NCI-H146 (cell line): ENCODE measurements around the gene FAM222A.
"Not testable (repeated sequence)": the region's sequence is repeated elsewhere in the genome, so short reads cannot be mapped to it uniquely, and the experiment has no call there.

Experiments
- DNase-seq: peaks from one replicate; lab custom pipeline; 2025; lab: John Stamatoyannopoulos, UW

Gene FAM222A

DNA sequence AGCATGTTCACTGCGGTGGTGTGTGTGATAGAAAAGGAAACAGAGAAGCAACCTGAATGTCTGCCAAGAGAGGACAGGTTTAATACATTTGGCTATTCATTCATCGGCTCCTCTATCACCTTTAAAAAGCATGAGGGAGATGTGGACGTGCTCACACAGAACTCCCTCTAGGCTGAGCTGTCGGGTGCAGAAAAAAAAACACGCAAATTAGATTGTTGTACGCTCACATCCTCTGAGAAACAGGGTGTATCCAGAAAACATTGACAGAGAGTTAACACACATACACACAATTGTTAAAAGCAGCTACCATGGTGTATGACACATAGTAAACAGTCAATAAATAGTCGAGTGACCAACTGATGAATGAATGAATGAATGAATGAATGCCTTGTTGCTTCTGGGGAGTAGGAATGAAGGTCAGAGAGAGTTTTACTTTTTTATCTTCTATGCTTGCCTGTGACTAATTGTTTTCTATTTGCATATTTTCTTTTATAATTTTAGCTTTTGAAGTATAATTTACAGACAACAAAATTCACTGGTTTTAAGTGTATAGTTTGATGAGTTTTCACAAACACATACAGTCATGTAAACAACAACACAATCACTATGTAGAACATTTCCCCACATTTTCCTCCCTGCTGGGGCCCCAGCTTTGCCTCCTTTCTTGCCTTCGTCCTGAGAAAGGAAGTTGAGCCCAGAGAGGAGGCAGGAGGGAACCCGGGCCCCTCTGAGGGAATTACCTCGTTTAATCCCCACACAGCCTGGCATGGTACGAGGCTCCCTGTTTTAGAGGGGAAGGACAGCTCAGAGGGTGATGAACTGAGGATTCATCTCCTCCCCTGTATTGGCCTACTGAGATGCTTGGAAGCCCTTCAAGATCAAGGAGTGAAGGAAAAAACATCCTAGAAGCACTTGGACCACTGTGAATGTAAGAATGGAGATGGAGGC, 19.7 kb upstream of the FAM222A start:
- DNase-seq, result no peak

DNA sequence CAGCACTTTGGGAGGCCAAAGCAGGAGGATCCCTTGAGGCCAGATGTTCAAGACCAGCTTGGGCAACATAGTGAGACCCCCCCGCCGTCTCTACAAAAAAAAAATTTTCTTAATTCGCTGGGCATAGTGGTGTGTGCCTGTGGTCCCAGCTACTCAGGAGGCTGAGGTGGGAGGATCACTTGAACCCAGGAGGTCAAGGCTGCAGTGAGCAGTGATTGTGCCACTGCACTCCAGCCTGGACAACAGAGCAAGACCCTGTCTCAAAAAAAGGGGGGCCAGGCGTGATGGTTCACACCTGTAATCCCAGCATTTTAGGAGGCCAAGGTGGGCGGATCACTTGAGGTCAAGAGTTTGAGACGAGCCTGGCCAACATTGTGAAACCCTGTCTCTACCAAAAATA, 19.0 kb upstream of the FAM222A start:
- not testable (repeated sequence) for DNase-seq

DNA sequence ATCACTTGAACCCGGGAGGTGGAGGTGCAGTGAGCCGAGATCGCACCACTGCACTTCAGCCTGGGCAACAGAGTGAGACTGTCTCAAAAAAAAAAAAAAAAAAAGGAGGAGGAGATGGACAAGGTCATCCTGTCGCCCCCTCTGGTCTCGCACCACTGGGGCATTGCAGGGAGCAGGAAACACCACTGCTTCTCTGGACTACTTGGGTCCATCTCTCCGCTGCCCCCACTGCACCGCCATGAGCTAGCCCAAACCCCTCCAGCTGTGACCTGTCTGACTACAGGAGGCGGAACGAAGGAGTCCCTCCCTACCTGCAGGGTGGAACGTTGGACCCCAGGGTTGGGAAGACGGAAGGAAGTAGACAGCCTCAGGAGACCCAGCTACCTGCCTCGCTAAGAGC, 18.2 kb upstream of the FAM222A start:
- DNase-seq, result no peak

DNA sequence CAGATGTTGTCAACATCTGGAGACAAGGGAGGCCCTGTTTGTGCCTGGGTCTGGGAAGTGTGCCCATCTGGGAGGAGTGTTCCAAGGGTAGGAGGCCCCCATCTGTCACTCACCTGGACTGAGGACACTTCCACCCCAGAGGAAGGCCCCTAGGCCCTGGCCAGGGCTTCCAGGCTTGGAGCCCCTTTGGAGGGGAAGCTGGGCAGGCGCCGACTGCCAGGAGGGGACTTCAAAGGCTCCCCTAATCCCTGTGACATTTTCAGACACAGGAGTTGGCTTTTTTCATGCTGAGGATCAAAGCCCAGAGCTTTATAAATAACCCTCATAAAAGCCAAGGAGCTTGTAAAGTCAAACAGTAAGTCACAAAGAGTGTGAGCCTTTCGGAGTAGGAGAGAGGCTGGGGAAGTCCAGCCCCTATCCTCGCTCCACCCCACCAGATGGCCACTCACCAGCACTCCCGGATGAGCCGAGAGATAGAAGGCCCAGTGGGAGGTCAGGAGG, 17.6 kb upstream of the FAM222A start:
- no peak for DNase-seq

DNA sequence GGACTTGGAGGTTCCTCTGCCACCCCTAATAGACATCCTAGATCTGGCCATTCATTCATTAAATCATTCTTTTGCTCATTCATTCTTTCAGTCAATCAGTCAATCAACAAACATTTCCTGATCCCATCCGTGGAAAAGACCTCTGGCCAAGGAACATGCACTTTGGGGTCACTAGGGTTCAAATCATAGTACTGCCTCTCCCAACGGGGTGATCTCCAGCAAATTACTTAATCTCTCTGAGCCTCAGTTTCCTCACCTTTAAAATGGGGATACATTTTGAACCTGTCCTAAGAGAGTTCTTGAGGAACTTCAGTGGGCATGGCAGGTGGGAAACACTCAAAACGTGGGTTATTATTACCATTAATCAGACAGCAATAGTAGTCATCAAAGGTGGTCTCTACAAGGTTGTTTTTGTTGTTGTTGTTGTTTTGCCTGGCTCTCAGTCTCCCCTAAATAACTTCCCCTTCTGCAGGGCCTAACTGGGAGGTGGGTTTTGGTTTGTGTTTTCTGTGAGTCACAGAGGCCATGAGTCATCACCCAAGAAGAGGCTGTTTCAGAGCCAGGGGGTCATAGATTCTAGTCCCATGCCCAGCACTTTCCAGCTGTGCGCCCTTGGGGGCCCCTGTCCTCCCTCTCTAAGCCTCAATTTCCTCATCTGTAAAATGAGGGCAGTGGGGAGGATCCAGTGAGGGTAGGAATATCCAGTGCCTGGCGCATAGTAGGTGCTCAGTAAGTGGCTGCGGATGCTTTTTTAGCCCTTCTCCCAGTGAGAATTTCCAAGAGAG, 16.9 kb upstream of the FAM222A start:
- no peak for DNase-seq

DNA sequence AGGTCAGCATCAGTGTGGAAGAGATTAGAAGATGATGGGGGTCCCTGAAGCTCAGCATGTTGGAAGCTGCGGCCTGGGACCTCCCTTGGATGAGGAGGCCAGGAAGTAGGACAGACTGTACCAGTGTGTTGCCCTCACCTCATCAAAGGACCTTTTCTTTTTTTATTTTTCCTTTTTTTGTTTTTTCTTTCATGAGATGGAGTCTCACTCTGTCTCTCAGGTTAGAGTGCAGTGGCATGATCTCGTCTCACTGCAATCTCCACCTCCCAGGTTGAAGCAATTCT, 16.4 kb upstream of the FAM222A start:
- DNase-seq, result no peak

DNA sequence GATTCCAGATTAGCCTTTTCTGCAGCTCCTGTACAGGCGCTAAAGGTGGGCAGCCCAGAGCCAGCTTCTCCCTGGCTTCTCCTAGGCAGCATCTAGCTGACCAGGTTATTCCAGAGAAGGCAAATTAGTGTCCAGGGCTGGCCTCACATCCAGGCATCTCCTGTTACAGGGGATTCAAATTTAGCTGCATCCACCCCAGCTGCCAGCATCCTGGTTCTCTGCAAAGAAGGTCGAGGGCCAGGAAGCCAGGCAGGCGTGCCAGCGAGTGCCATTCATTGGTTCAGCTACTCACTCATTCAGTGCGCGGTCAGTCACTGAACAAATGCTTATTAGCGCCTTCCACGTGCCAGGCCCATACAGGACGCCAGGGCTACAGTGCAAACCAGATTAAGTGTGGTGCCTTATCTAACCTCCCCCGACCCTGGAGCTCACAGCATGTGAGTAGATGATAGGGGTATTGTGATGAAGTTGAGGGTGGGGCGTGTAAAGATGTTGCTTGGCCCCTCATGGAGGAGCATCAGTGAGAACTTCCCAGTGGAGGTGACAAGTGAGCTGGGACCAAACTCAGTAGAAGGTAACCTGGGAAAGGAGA, 15.7 kb upstream of the FAM222A start:
- peak; percentile 24 for DNase-seq

DNA sequence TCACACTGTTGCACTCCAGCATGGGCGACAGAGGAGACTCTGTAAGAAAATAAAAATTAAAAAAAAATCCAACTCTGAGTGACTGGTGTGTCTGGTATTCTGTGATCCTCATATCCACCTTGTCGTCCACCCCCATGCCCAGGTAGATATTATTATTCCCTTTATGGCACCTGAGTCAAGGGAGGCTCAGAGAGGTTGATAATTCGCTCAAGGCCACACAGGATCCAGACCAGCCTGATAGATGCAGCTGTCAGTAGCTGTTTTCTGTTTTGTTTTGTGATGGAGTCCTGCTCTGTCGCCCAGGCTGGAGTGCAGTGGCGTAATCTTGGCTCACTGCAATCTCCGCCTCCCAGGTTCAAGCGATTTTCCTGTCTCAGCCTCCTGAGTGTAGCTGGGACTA, 14.8 kb upstream of the FAM222A start:
- no peak for DNase-seq

DNA sequence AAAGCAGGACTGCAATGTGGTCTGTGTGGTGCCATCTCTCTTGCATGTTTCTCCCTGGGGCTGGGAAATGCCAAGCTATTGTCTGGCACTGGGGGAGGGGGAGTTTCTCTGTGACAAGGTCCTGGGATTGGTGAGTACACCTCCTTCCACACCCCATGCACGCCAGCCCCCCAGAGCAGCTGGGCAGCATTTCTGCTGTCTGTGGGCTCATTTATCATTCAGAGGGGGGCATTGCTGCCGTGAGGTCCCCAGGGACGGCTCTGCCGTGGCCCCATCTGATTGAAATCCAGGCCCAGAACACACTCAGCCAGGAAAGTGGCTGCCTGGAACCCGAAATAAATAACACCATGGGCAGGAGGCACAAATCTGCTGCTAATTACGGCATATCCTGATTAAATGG, 12.6 kb upstream of the FAM222A start:
- no peak for DNase-seq

DNA sequence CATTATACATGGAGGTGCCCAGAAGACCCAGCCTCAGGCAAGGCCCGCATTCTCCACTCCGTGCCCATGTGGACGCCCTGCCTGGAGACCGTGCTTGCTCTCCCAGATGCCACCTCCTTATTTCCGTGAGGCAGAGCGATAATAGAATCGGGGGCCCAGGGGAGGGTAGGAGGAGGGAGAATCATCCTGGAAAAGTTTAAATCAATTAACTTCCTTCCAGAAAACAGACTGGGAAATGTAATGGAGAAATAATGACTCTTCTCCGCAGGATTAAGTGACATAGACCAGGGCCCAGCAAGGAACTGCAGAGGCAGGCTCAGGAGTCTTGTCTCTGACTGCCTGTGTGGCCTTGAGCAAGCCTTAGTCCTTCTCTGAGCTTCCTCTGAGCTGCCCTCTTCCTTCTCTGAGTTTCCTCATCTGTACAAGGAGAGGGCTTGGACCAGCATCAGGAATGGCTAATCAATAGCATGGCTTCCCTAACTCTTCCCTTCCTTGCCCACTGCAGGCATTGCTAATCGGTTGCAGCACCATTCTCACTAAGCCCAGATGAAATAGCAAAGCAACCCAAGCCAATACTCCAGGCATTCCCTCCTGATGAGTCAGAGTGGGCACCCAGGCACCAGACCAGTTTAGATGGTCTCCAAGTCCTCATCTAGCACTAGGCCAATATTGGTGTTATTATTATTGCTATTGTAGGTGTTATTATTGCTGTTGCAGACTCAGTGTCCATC, 11.3 kb upstream of the FAM222A start:
- DNase-seq, result no peak

DNA sequence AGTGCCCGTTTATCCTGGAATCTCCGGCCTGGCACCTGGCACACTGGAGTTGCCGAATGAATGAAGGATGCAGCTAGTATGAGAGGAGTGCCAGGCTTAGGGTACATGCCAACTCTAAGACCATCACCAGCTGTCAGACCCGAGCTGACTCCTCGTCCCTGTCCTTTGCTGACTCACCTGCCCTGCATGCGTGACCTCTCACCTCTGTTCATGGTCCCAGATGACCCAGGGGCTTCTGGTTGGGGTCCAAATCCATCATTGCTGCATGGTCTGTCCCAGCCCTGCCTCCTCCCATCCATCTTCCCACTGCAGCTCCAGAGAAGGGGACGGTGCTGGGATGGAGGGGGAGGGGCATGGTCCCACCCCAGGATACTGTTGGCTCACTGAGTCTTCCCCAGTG, 9.9 kb upstream of the FAM222A start:
- DNase-seq, result no peak

DNA sequence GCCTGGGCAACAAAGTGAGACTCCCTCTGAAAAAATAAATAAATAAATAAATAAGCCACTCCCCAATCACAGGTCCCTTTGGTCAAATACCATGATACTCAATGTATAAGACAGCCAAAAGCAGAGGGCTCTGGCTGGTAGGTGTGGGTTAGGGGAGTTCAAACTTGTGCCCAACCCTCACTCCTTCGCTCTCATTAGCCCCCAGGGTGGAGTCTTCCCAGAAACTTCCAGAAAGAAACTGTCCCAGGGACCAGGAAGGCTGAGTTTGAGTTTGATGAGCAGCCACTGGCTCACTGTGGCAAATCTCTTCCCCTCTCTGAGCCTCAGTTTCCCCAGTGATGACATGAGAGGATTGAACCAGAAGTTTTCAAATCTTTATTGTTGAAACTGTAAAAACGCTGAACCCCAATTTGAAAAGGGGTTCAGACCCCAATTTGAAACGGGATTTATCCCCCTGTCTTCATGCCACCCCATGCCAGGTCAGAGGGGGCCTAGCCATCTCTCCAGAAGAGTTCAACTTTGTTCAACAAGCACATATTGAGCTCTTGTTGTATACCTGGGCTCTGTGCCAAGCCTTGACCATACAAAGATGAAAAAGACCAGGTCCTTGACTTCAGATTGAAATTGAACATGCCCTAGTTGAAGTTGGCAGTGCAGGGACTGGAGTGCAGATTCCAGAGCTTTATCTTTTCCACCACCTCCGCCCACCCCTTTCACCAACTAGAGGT, 9.1 kb upstream of the FAM222A start:
- DNase-seq, result no peak

DNA sequence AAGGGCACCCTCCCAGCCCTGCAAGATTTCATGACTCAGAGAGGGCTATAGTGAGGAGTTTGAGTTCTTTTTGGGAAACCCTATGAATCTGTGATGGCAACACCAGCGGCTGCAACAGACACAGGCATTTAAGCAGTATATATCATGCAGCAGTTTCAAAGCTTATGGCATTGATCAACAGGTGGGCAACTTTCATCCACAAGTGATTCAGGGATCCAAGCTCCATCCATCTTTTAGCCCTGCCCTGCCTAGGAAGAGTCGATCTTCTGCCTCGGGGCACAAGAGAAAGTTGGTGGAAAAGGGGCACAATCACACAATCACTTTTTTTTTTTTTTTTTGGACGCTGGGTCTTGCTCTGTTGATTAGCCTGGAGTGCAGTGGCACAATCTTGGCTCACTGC, 8.3 kb upstream of the FAM222A start:
- no peak for DNase-seq

DNA sequence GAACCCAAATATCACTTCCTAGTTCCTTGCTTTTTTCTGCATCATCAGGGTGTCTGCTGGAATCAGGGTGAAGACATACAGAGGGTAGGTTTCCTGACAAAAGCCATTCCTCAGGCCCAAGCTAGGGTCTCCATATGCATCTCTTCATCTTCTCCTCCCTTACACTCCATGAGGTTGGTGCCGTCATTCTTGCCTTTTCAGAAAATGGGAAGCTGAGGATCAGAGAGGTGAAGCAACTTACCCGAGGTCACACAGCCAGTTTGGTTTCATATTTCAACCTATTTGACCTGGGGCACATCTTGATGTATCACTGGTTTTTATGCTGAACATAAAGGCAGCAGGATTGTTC, 7.3 kb upstream of the FAM222A start:
- no peak for DNase-seq

DNA sequence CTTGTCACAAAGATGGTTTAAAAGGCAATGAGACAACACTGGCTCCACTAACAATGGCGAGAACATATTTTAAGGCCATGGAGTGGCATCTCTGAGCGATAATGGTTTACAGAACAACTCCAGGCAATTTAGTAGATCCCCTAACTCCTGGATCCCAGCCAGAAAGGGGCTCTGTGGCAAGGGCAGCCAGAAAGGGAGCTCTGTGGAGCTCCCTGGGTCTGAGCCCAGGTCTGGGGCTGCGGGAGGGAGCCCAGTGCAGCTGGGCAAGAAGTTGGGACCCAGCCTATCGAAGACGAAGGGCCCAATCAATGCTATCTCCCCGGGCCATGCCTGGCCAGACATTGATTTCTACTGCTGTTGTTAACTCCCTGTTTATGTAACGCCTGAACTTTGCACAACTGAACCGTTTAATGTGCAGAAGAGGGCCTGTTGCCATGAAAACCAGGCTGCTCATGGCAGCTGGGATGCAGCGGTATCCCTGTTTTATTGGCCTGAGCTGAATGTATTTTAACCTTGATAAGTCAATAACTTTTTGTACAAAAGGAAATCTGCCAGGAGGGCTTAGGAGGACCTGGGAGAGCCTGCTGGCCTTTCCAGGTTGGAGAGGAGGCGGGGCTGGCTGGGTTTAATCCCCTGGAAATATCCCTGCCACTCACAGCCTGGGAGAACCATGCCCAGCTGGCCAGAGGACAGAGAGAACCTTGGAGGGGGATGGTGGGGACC, 6.7 kb upstream of the FAM222A start:
- peak; percentile 52 for DNase-seq

DNA sequence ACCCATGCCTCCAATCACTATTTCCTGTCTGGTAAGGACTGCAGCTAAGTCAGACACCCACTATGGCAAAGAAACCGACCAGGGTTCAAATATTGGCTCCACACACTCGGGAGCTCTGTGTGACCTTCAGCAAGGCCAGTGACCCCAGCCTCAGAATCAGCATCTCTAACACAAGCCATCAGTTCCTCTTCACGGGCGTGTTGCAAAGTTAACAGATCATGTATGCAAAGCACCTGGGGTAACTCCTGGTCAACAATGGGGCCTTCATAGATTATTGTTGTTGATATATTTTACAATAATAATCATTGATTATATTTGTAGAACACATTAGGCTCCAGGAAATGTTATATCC, 6.2 kb upstream of the FAM222A start:
- no peak for DNase-seq

DNA sequence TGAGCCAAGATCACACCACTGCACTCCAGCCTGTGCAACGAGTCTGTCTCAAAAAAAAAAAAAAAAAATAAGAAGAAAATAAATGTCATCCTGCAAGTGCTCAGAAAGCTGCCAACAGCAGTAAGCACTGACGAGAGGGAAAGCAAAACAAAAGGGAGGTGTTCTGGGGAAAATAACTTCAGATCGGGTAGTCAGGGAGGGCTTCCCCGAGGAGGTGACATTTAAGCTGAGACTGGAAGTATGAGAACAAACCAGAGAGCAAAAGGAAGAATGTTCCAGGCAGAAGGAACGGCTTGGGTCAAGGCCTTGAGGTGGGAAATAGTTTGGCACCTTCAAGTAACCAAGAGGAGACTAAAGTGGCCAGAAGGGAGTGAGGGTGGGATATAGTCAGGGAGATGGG, 4.7 kb upstream of the FAM222A start:
- DNase-seq, result no peak

DNA sequence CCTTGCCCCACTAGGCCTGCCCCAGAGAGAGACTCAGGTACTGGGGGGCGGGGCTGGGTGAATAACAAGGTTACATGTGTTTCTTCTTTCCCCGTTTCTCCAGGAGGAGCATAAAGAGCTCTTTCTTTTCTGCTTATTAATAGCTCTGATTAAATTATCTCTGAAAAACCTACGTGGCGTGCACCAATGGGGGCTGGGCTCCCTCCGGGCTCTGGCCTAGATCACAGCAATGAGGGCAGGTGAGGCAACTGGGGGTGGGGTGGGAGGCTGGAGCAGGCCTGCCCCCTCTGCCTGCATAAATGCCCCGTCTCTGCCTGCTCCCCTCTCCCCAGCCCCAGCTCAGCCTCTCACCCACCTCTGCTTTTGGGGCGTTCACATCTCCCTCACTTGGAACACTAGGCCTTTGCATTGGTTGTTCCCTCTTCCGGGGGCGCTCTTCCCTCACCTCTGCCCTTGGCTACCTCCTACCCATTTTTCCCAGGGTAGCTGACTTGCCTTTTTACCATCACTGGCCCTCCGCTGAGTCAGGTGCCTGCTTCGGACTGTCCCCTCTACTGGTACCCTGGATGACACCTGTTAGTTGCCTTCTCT, 4.1 kb upstream of the FAM222A start:
- no peak for DNase-seq

DNA sequence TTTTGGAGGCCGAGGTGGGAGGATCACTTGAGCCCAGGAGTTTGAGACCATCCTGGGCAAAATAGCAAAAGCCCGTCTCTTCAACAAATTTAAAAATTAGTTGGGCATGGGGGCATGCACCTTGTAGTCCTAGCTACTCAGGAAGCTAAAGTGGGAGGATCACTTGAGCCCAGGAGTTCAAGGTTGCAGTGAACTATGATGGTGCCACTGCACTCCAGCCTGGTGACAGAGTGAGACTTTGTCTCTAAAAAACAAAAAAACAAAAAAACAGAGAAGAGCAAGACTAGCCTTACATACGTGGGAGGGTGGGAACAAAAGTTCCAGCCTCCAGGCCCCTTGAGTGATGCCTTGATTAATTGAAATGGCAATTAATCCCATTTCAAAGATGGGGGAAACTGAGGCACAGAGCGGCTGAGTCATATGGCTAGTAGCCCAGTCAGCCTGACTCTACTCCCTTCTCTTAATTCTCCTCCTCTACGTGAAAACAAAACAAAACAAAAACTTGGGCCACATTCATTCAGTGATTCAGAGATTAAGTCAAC, 3.3 kb upstream of the FAM222A start:
- no peak for DNase-seq
